Measurements from ENCODE around the gene FUT7.

FUT7 gene

DNA sequence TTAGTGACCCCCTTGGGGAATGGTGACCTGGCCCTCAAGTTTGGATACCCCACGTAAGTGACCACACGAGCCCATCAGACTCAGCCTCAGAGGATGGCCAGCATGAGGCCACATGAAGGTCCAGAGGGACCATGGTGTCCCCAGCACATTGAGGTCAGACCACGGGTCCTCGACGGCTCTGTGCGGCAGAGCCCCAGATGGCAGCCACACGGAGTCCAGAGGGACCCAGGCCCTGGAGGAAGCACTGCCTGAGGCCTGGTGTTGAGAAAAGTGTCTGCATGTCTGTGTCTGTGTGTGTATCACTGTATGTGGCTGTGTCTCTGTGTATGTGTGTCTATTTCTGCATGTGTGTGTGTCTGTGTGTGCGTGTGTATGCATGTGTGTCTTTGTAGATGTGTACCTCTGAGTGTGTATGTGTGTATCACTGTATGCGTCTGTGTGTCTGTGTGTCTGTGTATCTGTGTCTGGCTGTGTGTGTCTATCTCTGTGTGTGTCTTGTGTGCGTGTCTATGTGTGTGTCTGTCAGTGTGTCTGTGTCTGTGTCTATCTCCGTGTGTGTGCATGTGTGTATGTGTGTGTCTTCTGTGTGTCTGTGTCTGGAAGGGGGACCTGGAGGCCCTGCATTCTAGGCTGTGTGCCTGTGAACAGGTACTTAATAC lies 48.1 kb downstream of the FUT7 start:
- Mint-ChIP-seq H3K27me3 (peaks cover 73% of the 10 kb centered on the region), H3K36me3 (peaks cover 5% of the 10 kb centered on the region), H3K4me1 (no peaks in the 10 kb centered on the region), H3K4me3 (no peak overlapping the region), H3K27ac (no peak overlapping the region), H3K9me3 (no peaks in the 10 kb centered on the region)
- no peak for ATAC-seq

DNA sequence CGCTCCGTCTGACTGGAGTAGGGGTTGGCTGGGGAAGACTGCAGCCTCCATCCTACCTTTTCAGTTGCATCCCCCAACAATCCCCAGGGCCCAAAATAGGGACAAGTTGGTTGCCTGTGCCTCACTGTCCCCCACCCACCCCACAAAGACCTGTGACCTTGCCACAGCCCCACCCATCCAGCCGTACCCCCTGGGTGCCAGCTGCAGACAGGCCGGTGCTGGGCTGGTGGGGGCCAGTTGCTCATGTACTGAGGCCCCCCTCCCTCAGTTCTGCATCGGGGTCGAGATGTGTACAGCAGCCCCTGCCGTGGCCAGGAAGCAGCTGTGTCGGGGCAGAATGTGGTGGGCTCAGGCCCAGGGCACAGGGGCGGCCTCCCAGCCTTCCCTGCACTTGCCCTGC lies 48.7 kb downstream of the FUT7 start:
- no peak overlapping the region for H3K4me3 Mint-ChIP-seq
- no peaks in the 10 kb centered on the region for H3K4me1 Mint-ChIP-seq
- peaks cover 5% of the 10 kb centered on the region for H3K36me3 Mint-ChIP-seq
- H3K27me3 Mint-ChIP-seq, result peaks cover 71% of the 10 kb centered on the region
- H3K27ac Mint-ChIP-seq, result no peak overlapping the region
- ATAC-seq, result no peak
- H3K9me3 Mint-ChIP-seq, result no peaks in the 10 kb centered on the region

DNA sequence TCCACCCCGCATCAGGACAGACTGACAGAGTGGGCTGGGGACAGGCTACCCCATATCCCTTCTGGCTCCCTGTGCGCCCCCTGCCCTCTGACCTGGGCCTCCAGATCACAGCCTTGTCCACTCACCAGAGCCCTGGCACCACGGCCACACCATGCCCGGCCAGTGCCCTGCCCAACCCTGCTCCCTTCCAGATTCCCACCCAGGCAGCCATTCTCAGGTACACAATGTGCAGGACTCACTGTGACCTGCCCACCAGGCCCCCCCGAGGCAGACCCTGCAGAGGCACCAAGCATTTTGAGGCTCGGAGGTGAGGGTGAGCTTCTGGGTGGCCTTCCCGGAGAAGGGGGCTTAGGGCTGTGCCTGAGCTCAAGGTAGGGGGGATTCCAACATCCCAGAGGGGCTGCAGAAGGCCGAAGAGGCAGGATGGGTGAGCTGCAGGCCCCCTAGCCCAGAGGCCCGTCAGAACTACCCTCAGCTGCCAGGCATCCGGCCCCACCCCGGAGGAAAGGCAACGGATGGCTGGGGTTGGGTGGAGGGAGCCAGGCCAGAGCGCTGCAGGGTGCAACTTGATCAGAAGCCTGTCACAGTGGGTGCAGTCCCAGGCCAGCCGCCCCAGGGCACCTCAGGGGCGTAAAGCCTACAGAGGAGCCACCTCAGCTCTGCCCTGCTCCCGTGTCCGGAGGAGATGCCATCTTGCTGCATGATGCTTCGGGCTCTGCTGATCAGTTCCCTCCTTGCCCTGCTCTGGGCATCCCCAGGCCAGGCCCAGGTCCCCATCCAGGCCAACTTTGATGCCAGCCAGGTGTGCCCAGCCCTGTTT lies 49.4 kb downstream of the FUT7 start, which contains the start of gene LCNL1:
LCNL1 (plus strand) TSS at position 762 of the 820 bp plus-strand sequence. CDS start 594 bp downstream, outside the sequence.
- no peak within 1 kb of the TSS for H3K4me3 Mint-ChIP-seq
- H3K27me3 Mint-ChIP-seq, result peaks cover 67% of the 10 kb centered on the region
- no peaks in the 10 kb centered on the region for H3K4me1 Mint-ChIP-seq
- no peaks in the 10 kb centered on the region for H3K36me3 Mint-ChIP-seq
- H3K9me3 Mint-ChIP-seq, result no peaks in the 10 kb centered on the region
- H3K27ac Mint-ChIP-seq, result no peak within 1 kb of the TSS
- no peak for ATAC-seq

DNA sequence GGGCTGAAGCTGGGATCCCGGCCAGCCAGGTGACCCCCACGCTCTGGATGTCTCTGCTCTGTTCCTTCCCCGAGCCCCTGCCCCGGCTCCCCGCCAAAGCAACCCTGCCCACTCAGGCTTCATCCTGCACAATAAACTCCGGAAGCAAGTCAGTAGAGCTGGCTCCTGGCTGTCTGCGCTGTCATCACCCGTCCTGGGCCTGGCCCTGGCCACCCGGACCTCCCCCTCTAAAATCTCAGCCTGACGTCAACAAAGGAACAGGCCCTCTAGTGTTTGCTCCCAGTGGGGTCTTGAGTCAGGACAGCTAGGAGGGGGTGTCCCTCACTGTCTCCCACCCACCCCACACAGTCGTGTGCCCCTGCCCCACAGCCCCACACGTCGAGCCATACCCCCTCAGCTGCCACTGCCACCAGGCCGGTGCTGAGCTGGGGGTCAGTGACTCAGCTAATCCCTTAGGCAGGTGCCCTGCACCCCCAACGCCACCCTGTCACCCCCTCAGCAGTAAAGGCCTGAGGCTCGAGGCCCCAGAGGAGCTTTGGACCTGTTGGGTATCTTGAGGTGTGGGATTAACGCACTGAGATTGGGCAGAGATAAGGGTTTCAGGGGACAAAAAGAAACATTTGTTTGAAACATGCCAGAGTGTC lies 50.2 kb downstream of the FUT7 start:
- Mint-ChIP-seq H3K27me3 (peaks cover 67% of the 10 kb centered on the region), H3K4me1 (no peaks in the 10 kb centered on the region), H3K36me3 (no peaks in the 10 kb centered on the region), H3K4me3 (no peak overlapping the region), H3K9me3 (no peaks in the 10 kb centered on the region), H3K27ac (no peak overlapping the region)
- no peak for ATAC-seq

DNA sequence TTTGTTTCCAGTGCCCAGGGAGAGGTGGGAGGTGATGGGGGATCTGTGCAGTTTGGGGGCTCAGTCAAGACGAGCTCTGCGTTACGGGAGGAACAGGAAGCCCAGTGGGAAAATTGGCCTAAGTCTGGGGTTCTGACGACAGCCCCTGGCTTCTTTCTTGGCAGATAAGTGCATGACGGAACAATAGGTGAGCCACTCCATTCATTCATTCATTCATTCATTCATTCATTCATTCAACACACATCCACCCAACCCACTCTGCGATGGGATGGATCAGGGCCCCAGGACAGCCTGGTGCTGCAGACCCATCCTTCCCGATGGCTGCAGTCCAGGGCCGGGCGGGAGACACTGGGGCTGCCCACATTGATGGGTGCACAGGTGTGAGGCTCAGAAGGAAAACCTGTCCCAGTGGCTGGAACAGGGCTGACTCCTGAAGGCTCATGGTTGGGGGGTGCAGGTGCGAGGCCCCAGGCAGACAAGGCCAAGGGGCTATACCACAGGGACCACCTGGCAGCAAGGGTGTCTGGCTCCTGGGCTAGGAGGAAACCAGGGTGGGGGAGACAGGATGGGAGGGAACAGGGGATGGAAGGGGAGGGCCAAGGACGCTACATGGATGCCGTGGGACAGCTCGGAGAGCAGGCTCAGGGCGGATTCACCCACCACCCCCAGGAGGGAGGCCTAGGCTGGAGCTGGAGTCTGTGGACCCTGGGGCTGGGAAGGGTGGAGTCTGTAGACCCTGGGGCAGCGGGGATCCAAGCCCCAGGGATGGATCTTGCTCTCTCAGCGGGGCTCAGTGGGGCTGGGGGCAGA lies 51.0 kb downstream of the FUT7 start:
- H3K4me3 Mint-ChIP-seq, result no peak overlapping the region
- no peak overlapping the region for H3K27ac Mint-ChIP-seq
- no peaks in the 10 kb centered on the region for H3K36me3 Mint-ChIP-seq
- peaks cover 71% of the 10 kb centered on the region for H3K27me3 Mint-ChIP-seq
- H3K4me1 Mint-ChIP-seq, result no peaks in the 10 kb centered on the region
- ATAC-seq, result no peak
- H3K9me3 Mint-ChIP-seq, result no peaks in the 10 kb centered on the region
